WTC11 (cell line): ENCODE results near the gene GRAMD4. TPM values are rescaled to one million over a fixed set of nuclear protein-coding genes. Genes with fewer than 3 reads are reported as not detected.

Source experiments
- ATAC-seq: fragments of 200-7000 bp; cut with Tn5 transposase; 2 replicates; pipeline ENCODE4 v1.10.0; 2021; ENCODE audit warnings: mild to moderate bottlenecking, moderate library complexity
- CTCF ChIA-PET: fragments of 300-600 bp; sonication (Branson Sonifier 250); formaldehyde crosslinking; loops from one replicate; lab custom pipeline; 2021; ENCODE audit warnings: antibody characterized with exemption; lab: Charles Lee
- POLR2A ChIA-PET: fragments of 350-600 bp; sonication (Branson Sonifier 250); formaldehyde crosslinking; loops from one replicate; lab custom pipeline; 2021; ENCODE audit warnings: antibody characterized with exemption; lab: Charles Lee
- DNase-seq: peaks from one replicate; pipeline ENCODE4 v3.0.0; 2021; ENCODE audit warnings: low spot score
- H3K27ac Mint-ChIP-seq: 2 replicates; pipeline ENCODE4 v1.8.0; 2021; ENCODE audit warnings: mixed read lengths
- H3K27me3 Mint-ChIP-seq: 2 replicates; pipeline ENCODE4 v1.8.0; 2021; ENCODE audit warnings: low read depth, mild to moderate bottlenecking, moderate library complexity, mixed read lengths
- H3K36me3 Mint-ChIP-seq: 2 replicates; pipeline ENCODE4 v1.8.0; 2021; ENCODE audit warnings: mixed read lengths
- H3K4me1 Mint-ChIP-seq: 2 replicates; pipeline ENCODE4 v1.8.0; 2022; ENCODE audit warnings: mixed read lengths
- H3K4me3 Mint-ChIP-seq: 2 replicates; pipeline ENCODE4 v1.8.0; 2021; ENCODE audit warnings: mild to moderate bottlenecking, moderate library complexity, mixed read lengths
- H3K9me3 Mint-ChIP-seq: 2 replicates; pipeline ENCODE4 v1.8.0; 2021; ENCODE audit warnings: mixed read lengths
- ATF1 ChIP-seq: sonication (generic); formaldehyde crosslinking; IDR thresholded peaks from 2 replicates; pipeline ENCODE4 v1.8.1; 2023; ENCODE audit warnings: mild to moderate bottlenecking, moderate library complexity, missing genetic modification reagents
- CREB1 ChIP-seq: sonication (generic); formaldehyde crosslinking; IDR thresholded peaks from 2 replicates; pipeline ENCODE4 v1.8.0; 2023; ENCODE audit warnings: mild to moderate bottlenecking, missing genetic modification reagents
- FOXP4 ChIP-seq: sonication (generic); formaldehyde crosslinking; IDR thresholded peaks from 2 replicates; pipeline ENCODE4 v1.8.0; 2022; ENCODE audit warnings: mild to moderate bottlenecking, missing genetic modification reagents
- IRF1 ChIP-seq: sonication (generic); formaldehyde crosslinking; IDR thresholded peaks from 2 replicates; pipeline ENCODE4 v1.8.0; 2023; ENCODE audit warnings: missing genetic modification reagents
- MLX ChIP-seq: sonication (generic); formaldehyde crosslinking; IDR thresholded peaks from 2 replicates; pipeline ENCODE4 v1.8.1; 2023; ENCODE audit warnings: mild to moderate bottlenecking, missing genetic modification reagents, moderate library complexity
- NFATC4 ChIP-seq: fragments of 250-450 bp; sonication (Bioruptor Pico); IDR thresholded peaks from 2 replicates; pipeline ENCODE4 v1.9.0; 2021; ENCODE audit warnings: mild to moderate bottlenecking
- NR1H2 ChIP-seq: sonication (generic); formaldehyde crosslinking; IDR thresholded peaks from 2 replicates; pipeline ENCODE4 v1.9.0; 2021; ENCODE audit warnings: mild to moderate bottlenecking, moderate library complexity, missing genetic modification reagents
- RELA ChIP-seq: sonication (generic); formaldehyde crosslinking; IDR thresholded peaks from 2 replicates; pipeline ENCODE4 v1.8.1; 2022; ENCODE audit warnings: missing genetic modification reagents, mild to moderate bottlenecking, borderline replicate concordance
- SOX15 ChIP-seq: fragments of 250-450 bp; sonication (Bioruptor Pico); IDR thresholded peaks from 2 replicates; pipeline ENCODE4 v1.9.0; 2021; ENCODE audit warnings: mild to moderate bottlenecking
- USF1 ChIP-seq: sonication (generic); formaldehyde crosslinking; IDR thresholded peaks from 2 replicates; pipeline ENCODE4 v1.8.0; 2022; ENCODE audit warnings: mild to moderate bottlenecking, missing genetic modification reagents
- USF2 ChIP-seq: sonication (generic); formaldehyde crosslinking; IDR thresholded peaks from 2 replicates; pipeline ENCODE4 v1.8.1; 2023; ENCODE audit warnings: mild to moderate bottlenecking, missing genetic modification reagents, moderate library complexity
- ZBTB43 ChIP-seq: sonication (generic); formaldehyde crosslinking; IDR thresholded peaks from 2 replicates; pipeline ENCODE4 v1.8.1; 2023; ENCODE audit warnings: mild to moderate bottlenecking, missing genetic modification reagents
- ZNF232 ChIP-seq: sonication (generic); formaldehyde crosslinking; IDR thresholded peaks from 2 replicates; pipeline ENCODE4 v1.8.0; 2022; ENCODE audit warnings: mild to moderate bottlenecking, missing genetic modification reagents
- ZNF532 ChIP-seq: fragments of 250-450 bp; sonication (Bioruptor Pico); IDR thresholded peaks from 2 replicates; pipeline ENCODE4 v1.9.0; 2021; ENCODE audit warnings: mild to moderate bottlenecking, borderline replicate concordance
- ZNF671 ChIP-seq: fragments of 250-450 bp; sonication (Bioruptor Pico); IDR thresholded peaks from 2 replicates; pipeline ENCODE4 v1.8.0; 2021; ENCODE audit warnings: mild to moderate bottlenecking
- total RNA-seq: library from RNA; stranded (reverse); gene quantifications from 3 replicates; pipeline ENCODE4 v1.2.3, GENCODE V29; 2021

GRAMD4 gene
- total RNA-seq, 1 experiment from 2014 or later: 41.0 TPM

- CTCF ChIA-PET: interaction anchor here (1.0 to 5.0 kb wide), 10 partner anchors 8 to 314 kb away, joined by 3 to 49 read pairs (median 5); no protein-coding TSS in a partner anchor
- no peak overlapping the region for H3K4me3 Mint-ChIP-seq
- TF ChIP-seq FOXP4 (CRISPR knock-in tag): no peak
- no peak for TF ChIP-seq ZNF671 (CRISPR knock-in tag)
- TF ChIP-seq CREB1: no peak
- TF ChIP-seq IRF1: no peak
- no peak for TF ChIP-seq ZNF232 (CRISPR knock-in tag)
- TF ChIP-seq USF2 (CRISPR knock-in tag): no peak
- TF ChIP-seq SOX15 (CRISPR knock-in tag): no peak
- TF ChIP-seq RELA (CRISPR knock-in tag): no peak
- no peak for TF ChIP-seq MLX (CRISPR knock-in tag)
- no peak for TF ChIP-seq NFATC4
- no peak for TF ChIP-seq NR1H2 (CRISPR knock-in tag)
- TF ChIP-seq ATF1: no peak
- TF ChIP-seq USF1: no peak
- TF ChIP-seq ZNF532 (CRISPR knock-in tag): no peak
- H3K9me3 Mint-ChIP-seq: no peaks in the 10 kb centered on the region
- no peak overlapping the region; the same call in 1 of the 2 replicates for H3K27ac Mint-ChIP-seq
- peaks cover 8% of the 10 kb centered on the region for H3K36me3 Mint-ChIP-seq
- H3K27me3 Mint-ChIP-seq: no peaks in the 10 kb centered on the region
- POLR2A ChIA-PET: no interaction called here
- ATAC-seq: no peak
- DNase-seq: no peak
- 0 out of 2 replicates have a peak, but pooled peaks cover 4% of the 10 kb centered on the region for H3K4me1 Mint-ChIP-seq
These were observed 62.0 kb downstream of the GRAMD4 start for GRCh38 chr22:46682011-46682731.

- H3K4me1 Mint-ChIP-seq: 0 out of 2 replicates have a peak, but pooled peaks cover 4% of the 10 kb centered on the region
- H3K27me3 Mint-ChIP-seq: no peaks in the 10 kb centered on the region
- no peaks in the 10 kb centered on the region for H3K9me3 Mint-ChIP-seq
- ATAC-seq (no peak), DNase-seq (no peak)
- no peak overlapping the region for H3K4me3 Mint-ChIP-seq
- ChIA-PET CTCF (no interaction called here), POLR2A (no interaction called here)
- no peak overlapping the region for H3K27ac Mint-ChIP-seq
- peaks cover 11% of the 10 kb centered on the region for H3K36me3 Mint-ChIP-seq
- no peak for TF ChIP-seq ZBTB43
These were observed 64.5 kb downstream of the GRAMD4 start for GRCh38 chr22:46684706-46685105.
